Cardiac septum (tissue), 1 donor: ENCODE results near the gene BCOR. TPM values are rescaled to one million over a fixed set of nuclear protein-coding genes. Genes with fewer than 3 reads are reported as not detected.

Experiments used
- DNase-seq: peaks from one replicate; pipeline ENCODE4 v3.0.0-alpha.2; 2020; ENCODE audit warnings: low spot score
- intact Hi-C: fragments of 100-400 bp; cut with DNase I; formaldehyde crosslinking; loops from one replicate; pipeline ENCODE4 v1.14.0; 2022
- total RNA-seq: library from RNA; stranded (reverse); fragmentation: NEBNext Ultra II Directional; extraction: Animal tissue kit (Norgen Biotek cat#: 25700); gene quantifications from one replicate; pipeline ENCODE4 v1.2.1, GENCODE V29; 2021
- donor health status: DM: no; HTN: no; CAD: no.

The BCOR gene
- total RNA-seq, 1 donor from 2014 or later, result 24.2 TPM

DNA sequence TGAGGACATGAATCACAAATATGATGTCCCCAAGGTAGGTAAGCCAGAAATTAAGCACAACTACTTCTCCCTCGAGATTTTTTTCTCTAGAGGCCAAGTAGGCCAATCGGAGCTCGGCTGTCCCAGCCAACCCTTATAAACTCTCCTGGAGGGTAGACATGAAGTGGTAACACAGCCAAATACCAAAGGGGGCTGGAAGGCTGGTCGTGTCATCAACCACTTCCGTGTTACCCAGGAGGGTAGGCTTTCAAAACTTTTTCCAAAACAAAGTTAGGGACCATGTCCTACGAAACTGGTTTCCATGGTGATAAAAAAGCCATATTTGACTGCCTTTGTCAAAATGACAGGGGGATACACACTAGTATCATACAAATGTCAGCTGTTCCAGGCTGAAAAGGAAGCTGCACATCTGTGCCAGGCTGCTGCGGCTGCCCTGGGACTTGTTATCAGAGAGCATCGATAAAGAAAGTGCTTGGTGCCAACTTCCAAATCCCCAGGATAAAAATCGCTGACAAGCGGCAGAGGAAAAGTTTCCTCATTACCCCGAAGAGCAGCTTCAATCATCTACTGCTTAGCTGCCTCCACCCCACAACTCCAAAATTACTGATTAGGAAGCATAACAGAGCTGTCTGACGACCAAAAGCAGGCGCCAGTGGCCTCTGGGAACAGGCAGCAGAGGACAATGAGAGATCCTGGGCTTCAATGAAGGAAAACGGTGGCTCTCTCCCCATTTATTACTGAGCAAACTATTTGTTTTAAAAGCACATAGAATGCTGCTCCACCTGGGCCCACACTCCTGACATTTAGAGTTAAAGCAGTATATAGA lies 20.8 kb downstream of the BCOR start:
- intact Hi-C loops, result no loop called here
- DNase-seq, result no peak

DNA sequence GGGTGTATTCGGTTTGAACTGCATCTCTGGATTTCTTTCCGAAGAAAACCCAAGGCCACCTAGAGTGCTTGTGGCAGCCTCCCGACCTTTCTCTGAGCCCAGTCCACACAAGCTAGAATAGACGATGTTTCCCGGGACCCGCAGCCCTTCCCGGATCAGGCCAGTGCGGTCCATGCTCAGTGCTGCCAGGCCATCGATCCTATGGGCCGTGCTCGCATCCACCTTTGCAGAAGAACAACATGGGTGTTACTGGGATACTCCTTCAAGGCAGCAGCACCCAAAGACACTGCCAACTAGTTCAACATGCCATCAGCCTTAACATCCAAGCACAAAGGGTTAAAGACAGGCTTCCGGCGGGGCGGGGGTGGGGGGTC lies 22.8 kb downstream of the BCOR start:
- intact Hi-C loops, result no loop called here
- DNase-seq, result no peak

DNA sequence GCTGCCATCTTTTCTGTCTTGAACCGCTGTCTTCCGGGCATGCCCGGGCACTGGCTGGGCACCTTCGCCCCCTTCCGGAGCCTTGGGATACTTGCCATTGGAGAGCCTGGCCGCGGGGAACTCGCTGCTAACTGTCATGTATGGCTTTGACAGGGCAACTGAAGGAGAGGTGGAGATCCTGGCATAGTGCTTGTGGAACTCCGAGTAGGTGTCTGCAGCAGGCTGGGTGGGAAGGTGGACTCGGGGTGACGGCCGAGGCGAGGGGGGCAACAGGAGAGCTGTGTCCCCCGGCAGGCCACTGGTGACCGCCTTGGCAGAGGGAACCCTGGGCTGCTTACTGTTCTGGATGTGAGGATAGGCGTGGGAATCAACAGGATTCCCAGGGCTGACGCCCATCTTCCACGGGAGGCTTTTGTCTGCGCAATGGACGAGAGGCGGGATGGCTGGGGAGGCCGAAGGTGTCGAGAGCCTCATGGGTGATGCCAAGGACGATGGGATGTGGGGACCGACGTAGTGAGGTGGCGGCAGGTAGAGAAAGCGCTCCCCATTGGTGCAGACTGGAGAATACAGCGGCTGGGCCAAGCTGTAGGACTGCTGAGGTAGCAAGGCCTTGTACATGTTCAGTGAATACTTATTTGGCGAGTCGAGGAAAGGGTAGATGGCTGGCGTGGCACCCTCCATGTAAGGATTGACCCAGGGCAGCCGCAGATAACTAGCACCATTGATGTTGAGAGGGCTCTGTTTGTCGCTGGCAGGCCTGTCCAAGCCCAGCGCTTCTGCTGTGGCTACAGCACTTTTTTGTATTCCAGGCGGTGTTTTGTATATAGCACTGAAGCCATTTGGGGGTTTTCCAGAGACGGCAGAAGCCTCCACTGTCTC lies 23.4 kb downstream of the BCOR start:
- DNase-seq, result no peak
- intact Hi-C loops, result no loop called here

DNA sequence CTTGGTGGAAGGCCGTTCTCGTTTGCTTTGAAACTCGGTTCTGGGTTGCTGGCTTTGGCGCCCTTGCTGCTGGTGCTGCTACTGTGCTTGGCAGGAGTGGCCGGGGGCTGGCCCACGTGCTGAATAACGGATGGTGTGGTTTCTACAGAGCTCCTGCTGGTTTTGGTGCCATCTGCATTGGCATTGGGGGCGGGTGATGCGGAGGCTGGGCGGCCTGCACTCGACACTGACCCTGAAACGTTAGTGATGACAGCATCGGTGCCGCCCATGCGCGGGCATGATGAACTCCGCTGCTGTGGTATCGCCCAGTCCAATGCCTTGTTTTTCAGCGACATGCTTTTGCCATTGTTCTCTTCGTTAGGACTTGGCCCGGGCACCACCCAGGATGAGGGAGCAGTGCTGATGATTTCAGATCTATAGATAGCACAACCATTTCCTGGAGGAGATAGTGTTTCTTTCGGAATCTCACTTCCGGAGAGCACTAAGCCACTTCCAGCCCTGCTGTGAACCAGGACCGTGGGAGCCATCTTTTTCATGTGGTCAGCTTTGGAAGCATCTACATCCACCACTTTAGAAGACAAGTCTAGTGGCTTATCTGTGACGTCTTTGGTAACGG lies 24.2 kb downstream of the BCOR start:
- no peak for DNase-seq
- intact Hi-C loops, result no loop called here

DNA sequence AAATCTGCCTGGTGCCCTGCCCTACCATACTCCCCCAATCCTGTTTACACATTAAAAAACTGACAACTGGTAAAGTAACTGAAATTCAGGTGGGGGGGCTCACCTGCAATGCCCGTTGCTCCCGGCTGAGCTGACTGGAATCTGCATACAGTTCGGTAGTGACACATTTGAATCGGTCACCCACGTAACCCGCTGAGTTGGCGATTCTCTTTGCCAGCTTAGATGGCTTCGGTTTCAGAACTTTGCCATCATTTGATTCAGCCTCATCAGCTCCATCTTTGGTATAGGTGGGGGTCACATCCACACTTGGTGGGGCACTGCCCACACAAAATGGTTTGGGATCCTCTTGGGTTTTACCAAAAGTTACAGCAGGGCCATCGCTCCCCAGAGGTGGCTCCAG lies 25.5 kb downstream of the BCOR start:
- DNase-seq, result no peak
- intact Hi-C loops, result no loop called here

DNA sequence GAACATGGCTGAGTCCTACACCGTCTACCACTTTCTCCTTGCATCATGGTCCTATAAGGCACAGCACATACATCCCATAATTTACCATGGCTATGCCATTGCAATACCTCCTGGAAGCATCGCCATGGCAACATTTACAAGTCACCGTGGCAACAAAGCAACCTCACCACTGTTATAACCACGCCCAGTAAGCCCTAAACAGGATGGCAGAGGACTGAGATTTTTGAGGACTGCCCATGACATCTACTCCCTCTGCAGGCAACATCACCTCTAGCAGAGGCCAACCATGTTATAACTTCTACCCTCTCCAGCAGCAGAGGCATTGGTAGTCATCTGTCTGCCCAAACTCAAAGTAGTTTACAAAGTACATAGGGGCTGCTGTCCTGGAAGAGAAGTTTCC lies 29.7 kb downstream of the BCOR start:
- intact Hi-C loops, result loop anchor here (5.0 kb wide), 1 partner anchor 199 kb away; no protein-coding TSS in a partner anchor
- no peak for DNase-seq

DNA sequence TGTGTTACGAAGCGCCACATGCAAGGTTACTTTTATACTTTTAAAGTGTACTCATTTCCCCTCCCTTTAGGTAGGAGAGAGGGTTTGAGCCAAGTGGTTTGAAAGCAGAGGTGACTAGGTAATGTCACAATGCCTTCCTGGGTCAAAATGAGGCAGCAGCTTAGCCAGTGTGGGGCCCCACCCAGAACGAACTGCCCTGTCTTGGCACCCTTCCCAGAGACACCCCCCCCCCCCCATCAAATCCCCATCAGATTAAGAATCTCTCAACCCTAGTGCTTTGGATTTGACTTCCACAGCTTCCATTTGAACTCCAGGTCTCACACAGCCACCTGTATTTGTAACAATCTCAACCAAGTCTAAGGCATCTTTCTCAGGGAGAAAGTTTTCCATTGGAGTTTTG lies 31.1 kb downstream of the BCOR start:
- intact Hi-C loops, result loop anchor here (5.0 kb wide), 1 partner anchor 201 kb away; no protein-coding TSS in a partner anchor
- DNase-seq, result no peak

DNA sequence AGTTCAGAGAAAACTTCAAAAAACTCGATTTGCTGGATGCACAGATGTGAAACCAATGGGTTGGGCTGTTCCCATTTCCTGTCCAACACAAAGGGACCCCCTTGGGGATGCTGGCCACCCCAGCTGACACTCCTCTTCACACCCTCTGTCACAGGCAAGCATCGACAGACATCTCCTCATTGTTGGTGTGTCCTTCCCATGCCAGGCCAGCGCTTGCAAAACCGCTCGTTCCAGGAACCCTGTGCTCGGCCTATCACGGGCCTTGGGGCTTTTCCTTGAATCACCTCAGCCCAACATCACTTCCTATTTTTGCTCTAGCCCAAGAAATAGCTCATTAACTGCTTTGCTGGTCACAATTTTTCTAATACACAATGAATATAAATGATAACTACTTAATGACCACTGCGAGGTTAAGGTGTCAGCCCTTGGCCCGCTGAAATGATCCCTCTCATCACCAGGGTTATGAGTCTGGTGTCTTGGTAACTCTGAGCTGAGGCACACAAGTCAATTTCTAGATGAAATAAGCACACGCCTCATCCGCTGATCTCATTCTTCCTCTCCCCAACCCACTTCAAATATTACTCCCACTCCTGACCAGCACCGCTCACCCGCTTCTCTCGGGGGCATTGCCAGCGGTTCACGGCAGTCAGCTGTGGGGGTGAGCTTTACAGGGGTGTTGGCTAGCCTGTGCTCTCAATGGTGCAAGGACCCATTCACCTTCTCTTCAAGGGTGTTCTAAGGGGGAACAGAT lies 32.3 kb downstream of the BCOR start:
- no peak for DNase-seq
- intact Hi-C loops, result loop anchor here (5.0 kb wide), 1 partner anchor 202 kb away; no protein-coding TSS in a partner anchor

DNA sequence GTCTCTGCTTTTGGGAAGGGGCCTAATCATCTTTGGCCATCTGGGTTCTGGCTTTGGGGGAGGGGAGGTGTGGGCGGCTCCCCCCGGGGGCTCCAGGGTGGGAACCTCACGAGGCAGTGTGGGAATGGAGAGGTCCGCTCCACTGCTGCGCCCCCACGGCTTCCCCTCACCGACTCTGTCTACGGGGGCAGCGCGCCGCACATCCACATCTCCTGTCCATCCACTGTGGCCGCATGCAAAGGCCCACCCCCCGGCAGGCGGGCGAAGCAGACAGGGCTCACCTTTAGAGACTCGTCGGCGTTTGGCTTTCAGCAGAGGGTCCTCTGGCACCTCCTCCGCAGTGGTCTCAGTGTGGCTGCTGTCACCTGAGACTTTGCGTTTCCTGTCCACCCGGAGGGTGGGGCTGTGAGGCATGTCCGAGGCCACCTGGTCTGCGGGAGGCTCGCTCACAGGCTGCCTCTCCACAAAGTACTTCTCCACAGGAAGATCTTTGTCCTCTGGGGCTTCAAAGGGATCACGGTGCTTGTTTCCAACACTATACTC lies 33.6 kb downstream of the BCOR start:
- DNase-seq, result no peak
- intact Hi-C loops, result no loop called here

DNA sequence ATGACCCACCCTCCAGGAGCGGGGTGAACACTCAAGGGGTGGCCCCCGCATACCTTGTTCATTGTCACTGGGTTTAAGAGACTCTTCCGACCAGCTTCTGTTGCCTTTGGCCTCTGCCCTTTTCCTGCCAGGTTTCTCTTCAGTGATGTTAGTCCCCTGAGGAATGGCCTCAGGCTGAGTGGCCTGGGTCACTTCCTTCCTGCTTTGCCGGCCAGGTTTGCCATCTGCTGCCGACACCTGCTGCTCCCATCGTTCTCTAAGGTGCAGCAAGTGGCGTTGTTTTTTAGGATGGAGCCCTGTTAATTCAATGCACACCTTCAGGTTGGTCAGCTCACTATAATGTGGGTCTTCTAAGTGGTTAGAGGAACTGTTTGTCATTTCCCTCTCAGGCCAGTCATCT lies 34.2 kb downstream of the BCOR start:
- DNase-seq, result peak; percentile 22
- intact Hi-C loops, result no loop called here

DNA sequence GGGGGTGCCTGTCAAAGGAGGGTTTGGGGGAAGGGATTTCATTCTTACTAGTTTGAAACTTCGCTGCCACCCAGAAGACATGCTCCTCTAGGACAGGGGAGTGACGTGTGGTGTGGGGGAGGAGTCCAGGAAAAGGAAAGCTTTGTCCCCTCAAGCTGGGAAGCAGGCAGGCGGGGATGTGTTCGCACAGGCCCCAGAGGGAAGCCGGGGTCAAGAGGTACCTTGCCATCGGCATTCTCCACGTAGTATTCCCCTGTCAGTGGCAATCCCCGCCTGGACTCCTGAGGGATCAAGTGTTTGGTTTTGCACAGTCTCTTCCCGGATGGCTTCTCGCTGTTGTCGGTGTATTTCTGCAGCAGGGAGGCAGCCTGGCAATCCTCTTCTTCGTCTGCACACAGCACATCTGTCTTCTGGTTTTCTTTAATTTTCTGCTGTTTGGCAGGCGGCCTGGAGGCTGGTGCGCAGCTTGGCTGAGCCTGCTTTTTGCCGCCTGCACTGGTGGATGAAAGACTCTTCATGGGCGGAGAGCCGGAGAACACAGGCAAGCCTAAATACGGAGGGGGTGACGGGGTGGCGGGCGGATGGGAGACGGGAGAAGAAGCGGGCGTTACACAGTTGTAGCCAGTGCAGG lies 35.1 kb downstream of the BCOR start:
- intact Hi-C loops, result no loop called here

DNA sequence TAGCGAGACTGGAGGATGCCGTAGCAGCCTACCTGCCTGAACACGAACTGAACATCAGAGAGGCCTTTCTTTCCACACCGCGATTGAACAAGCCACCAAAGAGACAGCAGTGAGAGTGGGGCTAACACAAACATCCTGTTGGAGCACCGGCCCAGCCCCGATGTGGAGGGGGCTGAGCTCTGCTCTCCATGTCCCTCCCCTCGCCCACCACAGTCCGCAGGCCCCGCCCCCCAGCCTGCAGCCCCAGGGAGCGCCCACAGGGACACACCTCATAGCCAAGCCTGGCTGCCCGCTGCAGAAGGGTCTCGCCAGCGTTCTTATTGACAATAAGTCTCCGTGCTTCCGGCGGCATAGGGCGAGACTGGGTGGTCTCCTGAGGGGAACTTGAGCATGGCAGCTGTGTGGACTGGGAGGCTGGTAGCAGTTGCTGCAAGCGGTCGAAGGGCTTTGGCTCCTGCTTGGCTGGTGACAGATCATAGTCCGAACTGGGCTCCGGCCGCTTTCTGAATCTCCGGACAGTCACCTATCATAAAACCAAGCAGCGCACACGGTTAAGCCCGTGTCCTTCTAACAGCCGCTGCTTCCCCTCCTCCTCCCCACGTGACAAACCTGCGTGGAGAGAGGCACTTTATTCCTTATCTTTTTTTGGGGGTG lies 35.8 kb downstream of the BCOR start:
- intact Hi-C loops, result no loop called here
- peak; percentile 36 for DNase-seq

More for the DNA sequence above, 35.1 kb downstream of the BCOR start:
- peak; percentile 17 for DNase-seq

DNA sequence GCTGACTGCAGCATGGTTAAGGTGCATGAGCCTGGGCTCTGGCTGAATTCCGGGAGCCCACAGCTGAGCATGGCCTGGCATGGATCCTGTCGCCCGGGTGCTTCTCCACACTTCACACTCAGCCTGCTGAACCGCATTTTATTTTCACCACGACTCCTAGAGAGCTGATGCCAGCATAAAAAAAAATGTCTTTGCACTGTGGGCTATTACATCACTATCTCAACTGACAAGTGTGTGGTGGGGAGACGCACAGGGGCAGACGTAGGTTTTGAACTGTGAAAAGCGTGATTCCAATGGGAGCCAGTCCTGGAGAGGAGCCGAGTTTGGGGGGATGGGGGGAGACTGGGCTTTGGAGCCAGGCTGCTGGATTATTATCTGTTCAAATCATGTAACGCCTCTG lies 36.8 kb downstream of the BCOR start:
- intact Hi-C loops, result no loop called here
- peak; percentile 33 for DNase-seq

DNA sequence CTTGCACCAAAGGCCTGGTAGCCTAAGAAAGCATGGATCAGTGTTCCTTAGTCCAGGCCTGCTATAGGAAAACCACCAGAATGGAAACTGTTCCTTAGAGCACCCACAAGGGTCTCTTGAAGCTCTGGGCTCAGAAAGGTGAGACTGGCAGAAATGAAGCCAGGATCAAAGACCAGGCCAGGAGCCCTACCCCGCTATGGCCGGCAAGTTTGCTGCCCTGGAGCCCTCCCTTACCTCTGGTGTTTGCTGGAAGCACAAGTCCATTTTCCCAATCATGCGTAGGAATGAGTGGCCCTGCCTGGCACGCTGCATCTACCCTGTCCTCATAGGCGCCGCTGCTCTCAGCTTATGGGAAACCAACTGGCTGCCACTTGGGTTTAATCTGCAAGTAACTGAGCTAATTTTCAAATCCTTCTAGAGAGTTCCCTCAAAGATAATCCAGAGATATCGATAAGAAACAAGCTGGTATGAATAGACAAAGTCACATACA lies 37.4 kb downstream of the BCOR start:
- intact Hi-C loops, result no loop called here

DNA sequence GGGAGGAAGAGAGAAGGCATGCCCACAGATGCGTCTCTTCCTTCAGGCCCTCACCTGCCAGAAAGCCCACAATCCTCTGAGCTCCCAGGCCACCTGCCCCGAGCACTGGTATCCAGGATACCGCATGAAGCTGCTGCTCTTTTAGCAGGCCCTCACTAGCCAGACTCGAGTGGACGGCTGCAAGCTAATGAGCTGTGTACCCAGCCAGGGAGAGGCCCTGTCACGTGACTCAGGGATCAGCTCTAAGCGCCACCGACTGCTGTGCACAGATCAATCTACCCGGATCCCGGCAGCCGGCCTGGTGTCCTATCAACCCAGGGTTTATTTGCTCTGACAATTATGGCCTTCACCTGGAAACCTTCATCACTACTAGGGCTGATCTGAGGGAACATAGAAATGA lies 39.0 kb downstream of the BCOR start:
- intact Hi-C loops, result no loop called here
- DNase-seq, result peak; percentile 59

More for the DNA sequence above, 37.4 kb downstream of the BCOR start:
- DNase-seq, result peak; percentile 57

DNA sequence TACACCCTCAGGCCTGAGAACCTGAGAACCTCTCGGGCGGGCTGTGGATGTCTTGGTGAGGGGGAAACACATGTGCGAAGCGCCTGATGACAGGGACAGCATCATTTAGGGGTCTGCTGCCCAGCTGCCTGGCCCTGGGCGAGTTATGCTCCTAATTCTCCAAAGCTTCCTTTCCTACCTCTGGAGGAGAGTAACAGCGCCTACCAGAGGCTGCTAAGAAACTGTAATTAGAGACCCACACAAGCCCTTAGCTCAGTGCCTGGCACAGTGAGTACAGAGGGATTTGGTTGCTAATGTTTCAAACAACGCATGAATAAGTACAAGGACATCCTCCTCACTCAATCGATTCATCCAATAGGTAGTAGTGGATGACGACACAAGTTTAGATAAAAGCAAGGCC lies 40.4 kb downstream of the BCOR start:
- no peak for DNase-seq
- intact Hi-C loops, result no loop called here

DNA sequence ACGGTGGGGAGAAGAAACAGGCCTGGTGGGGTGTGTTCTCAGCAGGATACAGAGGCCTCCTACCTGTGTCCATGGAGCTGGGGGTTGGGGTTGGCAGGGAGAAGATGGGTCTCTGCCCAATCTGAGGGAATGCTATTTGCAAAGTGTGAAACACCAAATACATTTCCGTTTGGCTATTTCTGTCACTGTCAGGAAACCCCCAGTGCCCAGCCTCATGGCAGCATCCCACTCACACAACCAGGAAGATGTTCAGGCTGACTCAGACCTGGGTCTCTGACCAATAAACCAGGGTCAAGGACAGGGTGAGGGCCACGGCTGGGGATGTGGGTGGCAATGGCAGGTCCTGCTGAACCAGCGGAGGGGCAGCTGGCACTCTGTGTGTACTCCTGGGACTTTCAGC lies 41.3 kb downstream of the BCOR start:
- intact Hi-C loops, result no loop called here
- DNase-seq, result no peak

DNA sequence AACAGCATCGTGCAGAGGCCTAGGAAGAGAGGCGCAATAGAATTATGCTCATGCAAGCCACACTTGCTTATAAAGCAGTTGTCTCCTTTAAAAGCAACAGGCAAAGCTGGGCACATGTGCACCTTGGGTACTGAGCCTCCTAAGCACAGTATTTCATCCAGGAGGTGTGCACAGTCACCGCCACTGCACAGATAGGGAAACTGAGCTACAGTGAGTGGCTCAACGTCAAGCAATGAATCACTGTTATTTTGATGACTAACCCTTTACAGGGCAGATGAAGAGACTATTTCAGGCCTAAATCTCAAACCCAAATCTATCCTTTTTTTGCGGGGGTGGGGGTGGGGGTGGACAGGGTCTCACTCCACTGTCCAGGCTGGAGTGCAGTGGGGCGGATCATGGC lies 42.3 kb downstream of the BCOR start:
- intact Hi-C loops, result no loop called here
- no peak for DNase-seq
